ENCODE measurements around the gene MEIOC. TPM values are rescaled to one million over a fixed set of nuclear protein-coding genes. Genes with fewer than 3 reads are reported as not detected.
"Not testable (repeated sequence)": the region's sequence is repeated elsewhere in the genome, so short reads cannot be mapped to it uniquely, and the experiment has no call there.

Gene MEIOC
- polyA plus RNA-seq, 1 experiment: 0.26 TPM

DNA sequence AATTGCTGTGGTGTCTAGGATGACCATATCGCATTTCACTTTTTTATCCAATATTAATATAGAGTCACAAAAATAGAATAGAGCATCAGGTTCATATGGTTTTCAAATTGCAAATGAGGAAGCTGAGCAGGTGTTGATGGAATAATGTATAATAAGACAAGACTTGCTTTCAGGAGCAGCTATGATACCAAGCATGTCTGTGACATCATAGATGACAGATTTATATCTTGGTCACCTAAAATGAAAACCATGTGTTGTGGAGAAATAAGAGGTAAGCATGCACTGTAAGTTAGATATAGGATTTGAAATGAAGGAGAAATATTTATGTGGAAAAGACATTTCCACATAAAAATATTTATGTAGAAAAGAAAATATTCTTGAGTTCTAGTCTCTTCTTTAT lies 8.6 kb downstream of the MEIOC start:
- CTCF ChIA-PET: no interaction called here
- Histone ChIP-seq H3K36me3 (ENCODE audit: control insufficient read depth, insufficient read depth, low read length) (no peaks in the 10 kb centered on the region), H3K4me3 (ENCODE audit: low read depth, low read length) (no peak overlapping the region), H3K27me3 (ENCODE audit: control insufficient read depth, insufficient read depth, low read length) (no peaks in the 10 kb centered on the region)
- TF ChIP-seq, protein P1, sequence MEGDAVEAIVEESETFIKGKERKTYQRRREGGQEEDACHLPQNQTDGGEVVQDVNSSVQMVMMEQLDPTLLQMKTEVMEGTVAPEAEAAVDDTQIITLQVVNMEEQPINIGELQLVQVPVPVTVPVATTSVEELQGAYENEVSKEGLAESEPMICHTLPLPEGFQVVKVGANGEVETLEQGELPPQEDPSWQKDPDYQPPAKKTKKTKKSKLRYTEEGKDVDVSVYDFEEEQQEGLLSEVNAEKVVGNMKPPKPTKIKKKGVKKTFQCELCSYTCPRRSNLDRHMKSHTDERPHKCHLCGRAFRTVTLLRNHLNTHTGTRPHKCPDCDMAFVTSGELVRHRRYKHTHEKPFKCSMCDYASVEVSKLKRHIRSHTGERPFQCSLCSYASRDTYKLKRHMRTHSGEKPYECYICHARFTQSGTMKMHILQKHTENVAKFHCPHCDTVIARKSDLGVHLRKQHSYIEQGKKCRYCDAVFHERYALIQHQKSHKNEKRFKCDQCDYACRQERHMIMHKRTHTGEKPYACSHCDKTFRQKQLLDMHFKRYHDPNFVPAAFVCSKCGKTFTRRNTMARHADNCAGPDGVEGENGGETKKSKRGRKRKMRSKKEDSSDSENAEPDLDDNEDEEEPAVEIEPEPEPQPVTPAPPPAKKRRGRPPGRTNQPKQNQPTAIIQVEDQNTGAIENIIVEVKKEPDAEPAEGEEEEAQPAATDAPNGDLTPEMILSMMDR (IDR thresholded peaks at IDR 0.05; ENCODE audit: insufficient read depth, low read depth, low read length): no peak
- POLR2A ChIA-PET: no interaction called here
- DNase-seq (ENCODE audit: low read depth): no peak

DNA sequence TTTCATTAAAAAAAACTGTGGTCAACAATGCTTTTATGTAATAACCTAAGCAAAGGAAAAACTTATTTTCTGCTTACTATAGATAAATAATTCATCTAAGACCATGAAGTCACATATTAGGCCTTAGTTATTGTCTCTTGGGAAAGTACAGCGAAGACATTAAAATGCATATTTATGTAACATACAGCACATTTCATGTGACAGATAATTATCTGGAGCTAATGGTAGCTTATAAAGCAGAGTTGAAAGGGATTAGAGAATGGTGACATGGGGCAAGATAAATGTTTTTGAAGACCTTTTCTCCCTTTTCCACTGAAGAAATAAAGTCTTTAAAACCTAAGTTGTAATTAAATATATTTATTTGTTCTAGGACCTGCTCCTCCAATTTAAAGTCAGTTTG lies 9.7 kb downstream of the MEIOC start:
- no peaks in the 10 kb centered on the region for H3K36me3 ChIP-seq (ENCODE audit: control insufficient read depth, insufficient read depth, low read length)
- no peak overlapping the region for H3K4me3 ChIP-seq (ENCODE audit: low read depth, low read length)
- ChIA-PET POLR2A (no interaction called here), CTCF (no interaction called here)
- TF ChIP-seq, protein P1 (IDR thresholded peaks at IDR 0.05; ENCODE audit: insufficient read depth, low read depth, low read length): no peak
- no peak for DNase-seq (ENCODE audit: low read depth)
- no peaks in the 10 kb centered on the region for H3K27me3 ChIP-seq (ENCODE audit: control insufficient read depth, insufficient read depth, low read length)

DNA sequence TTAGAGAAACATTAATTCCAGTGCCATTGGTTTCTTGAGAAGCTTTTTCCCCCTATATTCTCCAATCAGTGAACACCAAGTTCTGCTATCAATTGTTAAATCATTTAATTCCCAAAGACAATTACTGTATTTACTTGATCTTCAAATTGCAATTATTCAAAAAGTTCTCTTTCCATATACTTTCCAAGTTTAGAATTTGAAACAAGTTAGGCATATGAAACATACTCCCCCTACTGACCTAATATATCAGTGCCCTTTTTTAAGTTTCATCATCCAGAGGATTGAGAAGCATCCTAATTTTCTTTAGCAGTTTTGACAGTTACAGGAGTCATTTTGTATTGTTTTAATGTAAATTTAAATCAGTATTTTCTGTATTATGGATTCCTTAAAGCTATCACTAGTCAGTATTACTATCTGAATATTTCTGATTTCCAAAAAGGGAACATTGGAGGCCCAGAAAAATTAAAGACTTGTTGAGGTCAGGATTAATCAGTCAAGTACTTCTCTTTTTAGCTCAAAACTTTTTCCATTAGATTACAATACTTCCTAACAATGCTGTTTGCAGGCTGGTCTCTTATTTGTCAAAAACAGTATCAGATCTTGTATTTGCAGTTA lies 16.3 kb downstream of the MEIOC start:
- peak; percentile 12 for DNase-seq (ENCODE audit: low read depth)
- TF ChIP-seq, protein P1 (IDR thresholded peaks at IDR 0.05; ENCODE audit: insufficient read depth, low read depth, low read length): peak; percentile 64
- no peaks in the 10 kb centered on the region for H3K27me3 ChIP-seq (ENCODE audit: control insufficient read depth, insufficient read depth, low read length)
- ChIA-PET POLR2A (no interaction called here), CTCF (interaction anchor here (0.7 to 3.7 kb wide), 14 partner anchors 10 to 176 kb away, joined by 3 to 22 read pairs (median 4); partner anchors contain the start of genes CCDC43 and DBF4B)
- H3K36me3 ChIP-seq (ENCODE audit: control insufficient read depth, insufficient read depth, low read length): no peaks in the 10 kb centered on the region
- no peak overlapping the region for H3K4me3 ChIP-seq (ENCODE audit: low read depth, low read length)

DNA sequence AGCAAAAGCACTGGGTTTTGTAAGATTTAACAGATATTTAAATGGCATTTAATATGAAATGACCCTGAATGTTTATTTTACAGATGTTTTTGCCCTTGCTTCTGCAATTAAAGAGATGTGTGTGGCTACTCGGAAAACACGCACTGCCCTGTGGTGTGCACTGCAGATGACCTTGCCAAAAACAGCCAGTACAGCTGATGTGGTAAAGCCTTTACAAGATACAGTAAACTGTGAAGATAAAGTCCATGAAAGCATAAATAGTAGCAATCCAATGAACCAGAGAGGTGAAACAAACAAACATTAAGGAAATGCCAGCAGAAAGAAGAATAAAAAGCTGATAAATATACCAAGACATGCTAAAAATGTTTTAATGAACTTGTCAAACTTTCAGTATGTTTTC lies 17.6 kb downstream of the MEIOC start:
- CTCF ChIA-PET: interaction anchor here (1.0 to 1.5 kb wide), 2 partner anchors 140 to 150 kb away, joined by 4 read pairs; no protein-coding TSS in a partner anchor
- DNase-seq (ENCODE audit: low read depth): no peak
- H3K36me3 ChIP-seq (ENCODE audit: control insufficient read depth, insufficient read depth, low read length): peaks cover 2% of the 10 kb centered on the region
- no peaks in the 10 kb centered on the region for H3K27me3 ChIP-seq (ENCODE audit: control insufficient read depth, insufficient read depth, low read length)
- TF ChIP-seq, protein P1 (IDR thresholded peaks at IDR 0.05; ENCODE audit: insufficient read depth, low read depth, low read length): no peak
- no peak overlapping the region for H3K4me3 ChIP-seq (ENCODE audit: low read depth, low read length)
- POLR2A ChIA-PET: no interaction called here

DNA sequence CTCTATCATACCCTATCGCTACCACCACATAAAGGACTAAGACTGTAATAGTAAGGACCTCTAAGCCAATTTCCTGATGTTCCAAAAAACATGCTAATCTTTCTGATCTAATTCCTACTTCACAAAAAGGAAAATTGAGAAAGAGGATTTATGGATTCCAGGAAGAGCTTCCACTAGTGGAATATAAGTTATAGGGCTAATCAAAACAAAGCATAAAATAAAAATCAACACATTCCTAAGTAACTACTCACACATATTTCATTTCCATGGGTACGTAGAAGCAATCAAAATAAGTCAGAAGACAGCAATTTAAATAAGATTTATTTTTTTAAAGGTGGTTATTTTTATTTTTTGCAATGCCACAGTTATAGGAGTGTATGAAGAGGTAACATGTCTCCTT lies 20.9 kb downstream of the MEIOC start:
- POLR2A ChIA-PET: no interaction called here
- Histone ChIP-seq H3K27me3 (ENCODE audit: control insufficient read depth, insufficient read depth, low read length) (no peaks in the 10 kb centered on the region), H3K4me3 (ENCODE audit: low read depth, low read length) (no peak overlapping the region), H3K36me3 (ENCODE audit: control insufficient read depth, insufficient read depth, low read length) (peaks cover 3% of the 10 kb centered on the region)
- TF ChIP-seq, protein P1 (IDR thresholded peaks at IDR 0.05; ENCODE audit: insufficient read depth, low read depth, low read length): no peak
- CTCF ChIA-PET: interaction anchor here (0.6 kb wide), 1 partner anchor 143 kb away, joined by 3 read pairs; no protein-coding TSS in a partner anchor
- peak; percentile 49 for DNase-seq (ENCODE audit: low read depth)

DNA sequence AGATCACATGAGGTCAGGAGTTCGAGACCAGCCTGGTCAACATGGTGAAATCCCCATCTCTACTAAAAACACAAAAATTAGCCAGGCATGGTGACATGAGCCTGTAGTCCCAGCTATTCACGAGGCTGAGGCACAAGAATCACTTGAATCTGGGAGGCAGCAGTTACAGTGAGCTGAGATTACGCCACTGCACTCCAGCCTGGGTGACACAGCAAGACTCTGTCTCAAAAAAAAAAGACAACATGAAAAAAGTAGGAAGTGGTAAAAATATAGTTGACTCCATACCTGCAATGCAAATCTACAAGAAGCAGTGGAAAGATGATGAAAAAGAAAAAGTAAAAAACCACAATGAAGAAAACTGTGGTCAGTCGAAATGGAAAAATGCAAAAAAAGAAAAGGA lies 27.0 kb downstream of the MEIOC start:
- CTCF ChIA-PET: interaction anchor here (1.3 to 2.5 kb wide), 2 partner anchors 11 to 150 kb away, joined by 6 to 9 read pairs; no protein-coding TSS in a partner anchor
- H3K36me3 ChIP-seq (ENCODE audit: control insufficient read depth, insufficient read depth, low read length); POLR2A ChIA-PET; DNase-seq (ENCODE audit: low read depth); H3K4me3 ChIP-seq (ENCODE audit: low read depth, low read length); H3K27me3 ChIP-seq (ENCODE audit: control insufficient read depth, insufficient read depth, low read length): not testable (repeated sequence)
